ENCODE data around the gene THSD8.

DNA sequence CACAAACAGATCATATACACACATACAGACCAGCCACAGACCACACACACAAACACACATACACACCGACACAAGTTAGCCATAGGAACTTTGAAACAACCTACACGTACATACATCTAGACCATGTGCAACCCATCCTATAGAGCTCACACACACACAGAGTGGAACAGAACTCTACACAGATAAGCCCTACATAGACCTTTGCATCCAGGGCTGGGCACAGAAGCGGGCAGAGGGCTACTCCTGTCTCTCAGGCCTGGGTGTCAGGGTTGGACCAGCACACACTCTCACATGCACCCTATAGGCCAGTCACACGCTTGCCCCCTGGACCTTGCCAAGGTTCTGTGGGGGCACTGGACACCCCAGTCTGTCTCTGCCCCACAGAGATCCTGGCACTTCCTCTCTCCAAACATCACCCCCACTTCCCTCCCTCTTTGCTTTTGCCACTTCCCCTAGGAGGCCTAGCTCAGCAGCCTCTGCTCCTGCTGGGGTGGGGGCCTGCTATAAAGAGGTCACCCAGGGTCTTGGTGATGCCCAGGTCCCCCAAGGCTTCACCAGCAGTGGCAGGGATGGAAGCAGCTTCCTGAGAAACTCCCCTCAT lies 16.3 kb upstream of the THSD8 start:
- TF ChIP-seq EZH2 (IDR thresholded peaks at IDR 0.05; ENCODE audit: borderline replicate concordance, insufficient read depth, low read depth, low read length, poor library complexity, severe bottlenecking), result no peak
- TF ChIP-seq, protein P1, sequence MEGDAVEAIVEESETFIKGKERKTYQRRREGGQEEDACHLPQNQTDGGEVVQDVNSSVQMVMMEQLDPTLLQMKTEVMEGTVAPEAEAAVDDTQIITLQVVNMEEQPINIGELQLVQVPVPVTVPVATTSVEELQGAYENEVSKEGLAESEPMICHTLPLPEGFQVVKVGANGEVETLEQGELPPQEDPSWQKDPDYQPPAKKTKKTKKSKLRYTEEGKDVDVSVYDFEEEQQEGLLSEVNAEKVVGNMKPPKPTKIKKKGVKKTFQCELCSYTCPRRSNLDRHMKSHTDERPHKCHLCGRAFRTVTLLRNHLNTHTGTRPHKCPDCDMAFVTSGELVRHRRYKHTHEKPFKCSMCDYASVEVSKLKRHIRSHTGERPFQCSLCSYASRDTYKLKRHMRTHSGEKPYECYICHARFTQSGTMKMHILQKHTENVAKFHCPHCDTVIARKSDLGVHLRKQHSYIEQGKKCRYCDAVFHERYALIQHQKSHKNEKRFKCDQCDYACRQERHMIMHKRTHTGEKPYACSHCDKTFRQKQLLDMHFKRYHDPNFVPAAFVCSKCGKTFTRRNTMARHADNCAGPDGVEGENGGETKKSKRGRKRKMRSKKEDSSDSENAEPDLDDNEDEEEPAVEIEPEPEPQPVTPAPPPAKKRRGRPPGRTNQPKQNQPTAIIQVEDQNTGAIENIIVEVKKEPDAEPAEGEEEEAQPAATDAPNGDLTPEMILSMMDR (IDR thresholded peaks at IDR 0.05), result no peak
